HG03196 (cell line): ENCODE data around the gene ERLEC1.
"Not testable (repeated sequence)": the region's sequence is repeated elsewhere in the genome, so short reads cannot be mapped to it uniquely, and the experiment has no call there.

Source experiments
- ATAC-seq: cut with Tn5 transposase; IDR thresholded peaks from one replicate; pipeline ENCODE4 v1.9.1; 2021; ENCODE audit not compliant: unreplicated experiment

The ERLEC1 gene

DNA sequence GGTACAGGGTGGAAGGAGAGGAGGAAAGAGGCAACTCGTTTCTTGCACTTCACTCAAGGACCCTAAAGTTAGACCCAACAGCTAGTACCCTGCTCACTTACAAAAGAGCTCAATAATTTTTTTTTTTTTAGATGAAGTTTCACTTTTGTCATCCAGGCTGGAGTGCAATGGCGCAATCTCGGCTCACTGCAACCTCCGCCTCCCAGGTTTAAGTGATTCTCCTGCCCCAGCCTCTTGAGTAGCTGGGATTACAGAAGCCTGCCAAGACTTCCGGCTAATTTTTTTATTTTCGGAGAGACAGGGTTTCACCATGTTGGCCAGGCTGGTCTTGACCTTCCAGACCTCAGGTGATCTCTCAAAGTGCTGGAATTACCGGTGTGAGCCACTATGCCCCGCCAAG, 4.2 kb upstream of the ERLEC1 start:
- no peak for ATAC-seq

DNA sequence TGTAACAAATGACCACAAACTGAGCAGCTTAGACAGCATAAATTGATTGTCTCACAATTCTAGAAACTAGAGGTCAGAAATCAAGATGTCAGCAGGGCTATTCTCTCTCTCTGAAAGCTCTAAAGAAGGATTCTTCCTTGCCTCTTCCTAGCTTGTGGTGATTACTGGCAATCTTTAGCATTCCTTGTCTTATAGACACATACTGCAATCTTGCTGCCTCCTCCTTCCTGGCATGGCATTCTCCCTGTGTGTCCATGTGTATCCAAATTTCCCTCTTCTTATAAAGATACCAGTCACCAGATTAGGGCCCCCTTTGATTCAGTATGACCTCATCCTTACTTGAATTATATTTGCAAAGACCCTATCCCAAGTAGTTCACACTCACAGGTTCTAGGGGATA, 2.4 kb upstream of the ERLEC1 start:
- ATAC-seq: no peak

DNA sequence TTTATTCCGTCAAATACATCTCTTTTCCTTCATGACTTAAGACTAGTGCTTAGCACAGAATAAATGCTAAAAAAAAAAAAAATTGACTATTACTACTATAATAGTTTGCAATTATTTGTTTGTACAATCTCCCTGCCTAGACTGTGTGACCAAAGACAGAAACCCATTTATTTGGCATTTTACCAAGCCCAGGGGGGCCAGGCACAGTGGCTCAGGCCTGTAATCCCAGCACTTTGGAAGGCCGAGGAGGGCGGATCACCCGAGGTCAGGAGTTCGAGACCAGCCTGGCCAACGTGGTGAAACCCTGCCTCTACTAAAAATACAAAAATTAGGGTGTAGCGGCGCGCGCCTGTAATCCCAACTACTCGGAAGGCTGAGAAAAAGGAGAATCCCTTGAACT, 1.5 kb upstream of the ERLEC1 start:
- ATAC-seq: no peak

DNA sequence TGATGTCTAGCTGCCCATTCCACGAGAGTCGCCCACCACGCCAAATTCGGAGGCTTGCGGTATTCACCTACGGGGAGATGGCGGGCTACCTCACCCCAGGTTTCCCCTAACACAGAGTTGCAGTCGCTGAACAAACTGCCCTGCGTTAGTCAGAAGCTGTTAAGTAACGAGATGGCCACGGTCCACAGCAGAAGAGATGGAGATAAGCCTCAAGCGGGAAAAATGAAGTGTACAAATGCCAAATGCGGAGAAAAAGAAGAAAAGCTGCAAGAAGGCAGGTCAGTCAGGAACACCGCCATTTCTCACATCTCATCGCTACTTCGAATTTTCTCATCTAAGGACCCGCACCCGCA, 516 bp upstream of the ERLEC1 start:
- ATAC-seq: peak; percentile 12

DNA sequence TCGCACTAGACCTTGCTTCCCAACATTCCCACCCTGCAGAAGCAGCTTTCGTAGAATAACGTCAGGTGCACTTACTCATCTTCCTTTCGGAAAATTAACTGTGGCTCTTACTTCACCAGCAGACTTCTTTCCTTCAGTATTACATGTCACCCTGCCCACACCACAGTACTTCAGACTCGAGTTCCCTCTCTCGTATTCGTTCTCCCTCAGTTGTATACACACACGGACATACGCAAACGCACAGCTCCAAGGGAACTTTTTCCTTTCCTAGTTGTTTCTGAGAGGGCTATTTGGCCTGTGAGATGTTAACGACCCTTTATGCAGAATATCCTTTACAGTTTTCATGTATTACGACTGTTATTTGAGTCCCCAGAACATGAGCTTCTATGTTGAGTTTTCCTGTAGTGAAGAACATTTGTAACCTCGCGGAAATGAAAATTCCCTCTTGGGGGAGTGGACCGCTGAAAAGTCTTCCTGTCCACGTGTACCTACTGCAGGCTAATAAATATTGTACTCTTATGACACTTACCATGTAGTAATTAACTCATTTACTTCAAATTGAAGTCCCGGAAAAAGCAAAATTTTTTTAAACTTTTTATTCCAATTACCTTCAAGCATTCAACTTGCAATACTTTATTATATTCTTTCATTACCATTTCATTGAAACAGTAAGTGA, 908 bp downstream of the ERLEC1 start:
- no peak for ATAC-seq

DNA sequence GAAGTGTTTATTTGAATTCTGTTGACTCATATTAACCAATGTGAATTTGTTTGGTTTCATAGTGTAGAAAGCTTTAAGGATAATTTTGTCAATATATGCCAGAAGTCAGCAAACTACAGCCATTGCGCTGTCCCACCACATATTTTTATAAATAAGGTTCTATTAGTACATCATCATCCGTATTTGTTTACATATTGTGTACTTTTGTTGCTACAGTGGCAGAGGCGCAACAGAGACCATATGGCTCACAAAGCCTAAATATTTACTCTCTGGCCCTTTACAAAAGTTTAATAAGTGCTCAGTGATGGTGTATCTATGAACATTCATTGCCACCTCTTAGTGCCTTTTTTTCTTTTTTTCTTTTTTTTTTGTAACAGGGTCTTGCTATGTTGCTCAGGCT, 6.4 kb downstream of the ERLEC1 start:
- ATAC-seq: no peak

DNA sequence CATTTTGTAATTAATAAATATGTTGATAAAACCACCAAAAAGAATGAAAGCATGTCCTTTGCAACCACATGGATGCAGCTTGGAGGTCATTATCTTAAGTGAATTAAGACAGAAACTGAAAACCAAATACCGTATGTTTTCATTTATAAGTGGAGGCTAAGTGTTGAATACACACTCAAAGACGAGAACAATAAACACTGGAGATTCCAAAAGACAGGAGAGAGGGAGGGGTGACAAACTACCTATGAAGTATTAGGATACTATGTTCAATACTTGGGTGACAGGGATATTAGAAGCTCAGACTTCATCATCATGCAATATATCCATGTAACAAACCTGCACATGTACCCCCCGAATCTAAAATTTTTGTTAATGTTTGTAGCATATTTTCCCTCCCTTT, 7.0 kb downstream of the ERLEC1 start:
- ATAC-seq: no peak

DNA sequence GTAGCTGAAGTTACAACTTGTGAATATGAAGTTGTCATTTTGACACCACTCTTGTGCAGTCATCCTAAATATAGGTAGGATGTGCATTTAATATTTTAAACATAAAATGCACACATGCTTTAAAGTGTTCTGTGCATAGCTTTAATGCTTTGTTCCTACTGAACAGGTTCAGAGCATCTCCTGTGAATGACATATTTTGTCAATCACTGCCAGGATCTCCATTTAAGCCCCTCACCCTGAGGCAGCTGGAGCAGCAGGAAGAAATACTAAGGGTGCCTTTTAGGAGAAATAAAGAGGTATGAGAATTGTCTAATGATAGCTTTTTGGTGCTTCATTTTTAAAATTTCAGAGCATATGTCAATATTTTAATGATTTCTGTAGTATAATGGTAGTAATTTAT, 14.7 kb downstream of the ERLEC1 start:
- ATAC-seq: no peak

DNA sequence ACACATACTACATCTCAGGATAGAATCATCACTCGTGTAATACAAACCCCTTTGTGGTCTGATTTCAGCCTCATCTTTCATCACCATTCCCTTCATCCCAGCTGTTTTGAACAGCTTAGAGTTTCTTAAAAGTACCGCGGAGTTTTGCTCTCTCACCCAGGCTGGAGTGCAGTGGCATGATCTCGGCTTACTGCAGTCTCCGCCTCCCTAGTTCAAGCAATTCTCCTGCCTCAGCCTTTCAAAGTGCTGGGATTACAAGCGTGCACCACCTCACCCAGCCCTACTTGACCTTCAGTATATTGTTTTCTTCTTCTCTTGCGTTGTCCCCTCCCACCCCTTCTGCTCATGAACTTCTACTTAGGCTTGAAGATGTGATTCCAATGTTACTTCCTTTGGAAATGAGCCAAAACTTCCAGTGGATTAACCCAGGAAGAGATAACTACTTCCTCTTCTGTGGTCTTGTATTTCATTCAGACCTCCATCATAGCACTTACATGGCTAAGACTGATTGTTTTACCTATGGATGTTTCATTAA, 15.8 kb downstream of the ERLEC1 start:
- no peak for ATAC-seq

DNA sequence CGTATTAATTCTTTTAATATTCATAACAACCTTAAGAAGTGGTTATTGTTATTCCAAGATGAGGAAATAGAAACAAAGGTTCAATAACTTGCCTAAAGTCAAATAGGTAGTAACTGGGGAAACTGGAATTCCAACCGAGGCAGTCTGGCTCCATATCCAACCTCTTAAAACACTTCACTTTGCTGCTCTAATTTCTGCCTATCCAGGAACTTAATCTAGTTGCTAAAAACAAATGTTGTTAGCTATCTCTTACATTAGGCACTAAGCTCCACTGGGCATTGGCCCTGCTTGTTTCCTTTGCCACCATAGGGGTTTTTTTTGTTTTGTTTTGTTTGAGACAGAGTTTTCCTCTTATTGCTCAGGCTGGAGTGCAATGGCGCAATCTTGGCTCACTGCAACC, 24.8 kb downstream of the ERLEC1 start:
- no peak for ATAC-seq

DNA sequence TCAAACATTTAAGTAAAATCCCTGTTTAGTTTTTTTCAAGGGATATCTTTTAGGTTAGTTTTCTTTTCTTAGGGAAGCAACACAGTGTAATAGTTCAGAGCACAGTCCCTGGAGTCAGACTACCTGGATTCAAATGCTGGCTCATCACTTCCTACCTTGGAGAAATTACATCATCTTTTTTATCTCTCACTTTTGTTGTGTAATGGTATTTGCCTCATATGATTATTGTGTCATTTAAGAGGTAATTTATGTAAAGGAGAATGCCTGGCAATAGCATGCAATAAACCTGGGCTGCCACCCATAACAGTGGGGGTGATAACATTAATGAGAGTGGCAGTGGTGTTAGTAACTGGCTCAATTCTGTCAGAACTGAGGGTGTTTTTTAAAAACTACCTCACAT, 26.3 kb downstream of the ERLEC1 start:
- ATAC-seq: no peak

DNA sequence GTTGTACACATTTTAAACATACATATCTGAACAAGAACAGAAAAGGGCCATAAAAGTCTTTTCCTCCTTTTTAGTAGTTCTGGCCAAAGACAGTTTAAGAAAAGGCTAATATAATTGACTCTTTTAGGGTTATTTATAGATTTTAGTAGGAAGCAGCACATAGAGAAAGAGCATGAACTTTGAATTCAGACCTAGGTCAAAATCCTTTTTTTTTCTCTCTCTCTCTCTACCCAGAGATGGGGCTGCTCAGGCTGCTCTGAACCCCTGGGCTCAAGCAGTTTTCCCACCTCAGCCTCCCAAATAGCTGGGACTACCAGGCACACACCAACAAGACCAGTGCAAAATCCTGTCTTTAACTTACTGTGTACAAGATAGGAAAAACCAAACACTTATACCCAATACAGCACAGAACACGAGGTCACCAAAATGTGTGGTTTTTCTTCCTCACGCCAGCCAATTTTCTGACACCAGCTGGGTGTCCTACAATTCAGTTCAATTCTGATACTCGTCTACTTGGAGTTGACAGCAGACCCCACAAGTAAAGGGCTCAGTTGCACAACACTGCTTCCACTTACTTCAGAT, 32.1 kb downstream of the ERLEC1 start:
- no peak for ATAC-seq

DNA sequence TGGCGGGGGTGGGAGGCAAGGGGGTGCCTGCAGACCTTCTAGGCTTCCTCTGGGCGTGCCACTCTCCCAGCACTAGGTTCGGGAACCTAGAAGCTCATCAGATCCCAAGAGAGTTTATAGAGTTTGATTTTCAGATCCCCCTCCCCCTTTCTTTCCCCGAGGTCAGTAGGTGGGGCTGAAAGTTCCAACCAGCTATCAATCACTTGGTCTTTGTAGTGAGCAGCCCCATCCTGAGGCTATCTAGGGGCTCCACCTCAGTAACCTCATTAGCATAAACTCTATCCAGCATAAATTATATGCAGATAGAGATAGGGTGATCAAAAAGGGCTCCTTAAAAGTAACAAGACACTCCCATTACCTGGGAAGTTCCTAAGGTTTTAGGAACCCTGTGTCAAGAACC, 32.8 kb downstream of the ERLEC1 start:
- no peak for ATAC-seq

DNA sequence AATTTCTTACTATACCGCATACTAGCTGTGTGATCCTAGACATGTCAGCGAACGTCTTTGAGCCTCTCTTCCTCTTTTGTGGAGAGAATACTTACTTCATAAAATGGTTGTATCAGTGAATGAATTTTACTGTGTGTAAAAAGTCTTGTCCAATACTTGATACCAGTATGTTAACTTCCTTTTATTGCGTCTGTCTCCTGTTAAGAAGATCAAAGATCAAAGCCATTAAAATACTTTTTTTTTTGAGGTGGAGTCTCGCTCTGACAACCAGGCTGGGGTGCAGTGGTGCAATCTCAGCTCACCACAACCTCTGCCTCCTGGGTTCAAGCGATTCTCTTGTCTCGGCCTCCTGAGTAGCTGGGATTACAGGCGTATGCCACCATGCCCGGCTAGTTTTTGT, 33.2 kb downstream of the ERLEC1 start:
- ATAC-seq: no peak

DNA sequence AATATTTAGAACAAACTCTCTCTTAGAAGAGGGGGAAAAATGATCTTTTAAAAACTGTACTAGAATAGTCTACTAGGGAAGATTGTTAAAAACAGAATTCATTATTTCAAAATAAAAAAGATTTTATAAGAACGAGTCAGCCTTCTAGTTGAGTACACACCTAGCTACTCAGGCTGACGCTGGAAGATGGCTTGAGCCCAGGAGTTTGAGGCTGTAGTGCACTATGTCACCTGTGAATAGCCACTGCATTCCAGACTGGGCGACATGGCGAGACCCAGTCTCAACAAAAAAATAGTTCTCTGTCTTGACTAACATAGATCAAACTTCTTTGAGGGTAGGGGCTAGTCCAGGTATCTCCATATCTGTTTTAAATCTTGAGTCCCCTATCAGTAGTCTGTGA, 33.9 kb downstream of the ERLEC1 start:
- ATAC-seq: no peak

DNA sequence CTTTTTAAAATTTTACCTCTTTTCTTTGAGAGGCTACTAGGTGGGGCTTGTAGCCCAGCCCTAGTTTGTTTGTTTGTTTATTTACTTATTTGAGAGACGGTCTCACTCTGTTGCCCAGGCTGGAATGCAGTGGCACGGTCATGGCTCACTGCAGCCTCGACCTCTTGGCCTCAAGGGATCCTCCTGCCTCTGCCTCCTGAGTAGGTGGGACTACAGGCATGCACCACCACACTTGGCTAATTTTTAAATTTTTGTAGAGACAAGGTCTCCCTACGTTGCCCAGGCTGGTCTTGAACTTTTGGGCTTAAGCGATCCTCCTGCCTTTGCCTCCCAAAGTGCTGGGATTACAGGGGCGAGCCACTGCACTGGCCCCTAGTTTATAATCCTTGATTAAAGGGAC, 35.0 kb downstream of the ERLEC1 start:
- no peak for ATAC-seq

DNA sequence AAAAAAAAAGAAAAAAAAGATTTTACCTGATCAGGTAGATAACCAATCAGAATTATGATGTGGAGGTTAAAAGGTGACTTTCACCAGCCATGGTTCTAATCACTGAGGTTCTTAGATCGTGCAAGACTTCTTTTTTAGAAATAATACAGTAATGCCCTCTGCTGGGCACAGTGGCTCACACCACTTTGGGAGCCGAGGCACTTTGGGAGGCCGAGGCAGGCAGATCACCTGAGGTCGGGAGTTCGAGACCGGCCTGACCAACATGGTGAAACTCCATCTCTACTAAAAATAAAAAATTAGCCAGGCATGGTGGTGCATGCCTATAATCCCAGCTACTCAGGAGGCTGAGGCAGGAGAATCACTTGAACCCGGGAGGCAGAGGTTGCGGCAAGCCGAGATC, 36.8 kb downstream of the ERLEC1 start:
- ATAC-seq: not testable (repeated sequence)

DNA sequence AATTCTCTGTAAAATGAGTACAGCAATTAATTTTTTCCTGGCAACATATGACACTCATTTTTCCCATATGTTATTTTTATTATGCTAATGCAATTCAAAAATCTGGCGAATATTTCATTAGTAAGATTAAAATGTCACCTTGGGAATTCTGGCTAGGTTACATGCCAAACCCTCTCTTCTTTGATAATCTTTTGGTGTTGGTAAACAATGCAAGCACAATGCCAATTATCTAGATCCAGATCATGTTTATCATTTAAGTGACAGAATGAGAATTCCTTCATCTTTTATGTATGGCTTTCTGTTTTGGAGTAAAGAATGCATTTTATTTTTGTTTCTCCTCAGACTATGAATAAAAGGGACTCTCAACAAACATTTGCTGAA, 39.2 kb downstream of the ERLEC1 start:
- ATAC-seq: no peak

DNA sequence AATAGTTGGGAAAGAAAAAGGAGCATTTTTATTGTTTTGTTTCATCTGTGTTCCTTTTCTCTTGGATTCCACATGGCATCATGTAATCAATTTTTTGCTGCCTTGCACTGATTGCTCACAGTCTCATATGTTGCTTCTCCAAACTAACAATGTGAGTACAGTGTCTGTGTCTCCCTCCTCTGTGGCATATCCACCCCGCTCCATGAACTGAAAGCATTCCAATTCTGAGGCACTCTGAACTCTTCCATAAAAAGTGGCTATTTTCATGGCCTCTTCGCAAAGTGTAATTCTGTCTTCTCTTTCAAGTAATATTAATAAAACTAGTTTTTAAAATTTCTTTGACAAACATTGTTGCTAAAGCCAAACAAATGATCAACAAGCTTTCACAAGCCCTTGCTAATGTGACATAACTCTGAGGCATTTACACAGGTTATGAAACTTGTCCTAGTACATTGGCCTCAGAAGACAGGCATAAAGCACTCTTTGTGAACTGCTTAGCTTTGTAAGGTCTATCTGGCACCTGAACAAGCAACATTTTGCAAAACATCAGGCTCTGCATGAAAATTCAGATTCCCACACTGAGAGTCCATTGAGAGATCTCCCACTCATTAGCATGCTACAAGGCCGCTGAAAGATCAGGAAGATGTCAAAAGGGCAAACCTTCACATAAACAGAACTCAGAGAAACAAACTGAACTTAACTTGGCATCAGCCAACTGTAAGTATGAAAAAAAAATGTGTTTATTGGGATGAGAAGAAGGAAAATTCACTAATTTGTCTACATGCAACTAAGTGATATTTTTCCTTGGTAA, 39.9 kb downstream of the ERLEC1 start:
- ATAC-seq: no peak

DNA sequence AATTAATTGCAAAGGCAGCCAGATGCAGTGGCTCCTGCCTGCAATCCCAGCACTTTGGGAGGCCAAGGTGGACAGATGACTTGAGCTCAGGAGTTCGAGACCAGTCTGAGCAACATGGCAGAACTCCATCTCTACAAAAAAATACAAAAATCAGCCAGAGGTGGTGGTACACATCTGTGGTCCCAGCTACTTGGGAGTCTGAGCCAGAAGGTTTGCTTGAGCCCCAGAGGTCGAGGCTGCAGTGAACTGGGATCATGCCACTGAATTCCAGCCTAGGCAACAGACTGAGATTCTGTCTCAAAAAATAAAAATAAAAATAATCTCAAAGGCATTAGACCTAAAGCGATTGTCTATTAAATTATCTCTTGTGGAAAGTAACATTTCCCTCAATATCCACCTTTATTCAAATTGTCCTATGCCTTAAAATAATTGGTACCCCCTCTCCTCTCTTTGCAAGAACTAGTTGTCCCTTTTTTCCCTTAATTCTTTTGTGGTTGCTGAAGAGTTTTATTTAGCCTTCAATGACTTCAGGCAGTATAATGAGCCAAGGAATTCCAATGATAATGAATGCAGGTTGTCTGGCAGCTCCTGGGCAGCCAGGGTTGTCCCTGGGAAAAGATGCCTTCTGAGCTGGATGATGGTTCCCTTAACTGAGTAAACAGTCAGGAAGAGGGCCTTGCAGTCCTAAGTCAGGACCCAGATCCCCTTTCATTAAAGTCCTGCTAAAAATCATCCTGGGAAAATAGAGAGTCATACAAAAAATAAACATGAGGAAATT, 40.7 kb downstream of the ERLEC1 start:
- ATAC-seq: no peak

DNA sequence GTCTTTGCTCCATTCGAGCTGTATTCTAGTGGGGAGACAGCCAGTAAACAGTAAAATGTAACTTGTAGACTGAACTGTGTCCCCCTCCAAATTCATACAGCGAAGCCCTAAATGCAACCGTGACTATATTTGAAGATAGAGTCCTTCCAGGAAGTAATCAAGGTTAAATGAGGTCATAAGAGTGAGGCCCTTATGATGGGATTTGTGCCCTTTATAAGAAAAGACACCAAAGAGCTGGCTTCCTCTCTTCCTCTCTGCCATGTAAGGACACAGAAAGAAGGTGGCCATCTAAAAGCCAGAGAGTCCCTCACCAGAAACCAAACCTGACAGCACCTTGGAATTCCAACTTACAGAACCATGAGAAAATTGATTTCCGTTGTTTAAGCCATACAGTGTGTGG, 41.5 kb downstream of the ERLEC1 start:
- no peak for ATAC-seq
